Measurements from ENCODE around the gene KIF16B.

Gene KIF16B

DNA sequence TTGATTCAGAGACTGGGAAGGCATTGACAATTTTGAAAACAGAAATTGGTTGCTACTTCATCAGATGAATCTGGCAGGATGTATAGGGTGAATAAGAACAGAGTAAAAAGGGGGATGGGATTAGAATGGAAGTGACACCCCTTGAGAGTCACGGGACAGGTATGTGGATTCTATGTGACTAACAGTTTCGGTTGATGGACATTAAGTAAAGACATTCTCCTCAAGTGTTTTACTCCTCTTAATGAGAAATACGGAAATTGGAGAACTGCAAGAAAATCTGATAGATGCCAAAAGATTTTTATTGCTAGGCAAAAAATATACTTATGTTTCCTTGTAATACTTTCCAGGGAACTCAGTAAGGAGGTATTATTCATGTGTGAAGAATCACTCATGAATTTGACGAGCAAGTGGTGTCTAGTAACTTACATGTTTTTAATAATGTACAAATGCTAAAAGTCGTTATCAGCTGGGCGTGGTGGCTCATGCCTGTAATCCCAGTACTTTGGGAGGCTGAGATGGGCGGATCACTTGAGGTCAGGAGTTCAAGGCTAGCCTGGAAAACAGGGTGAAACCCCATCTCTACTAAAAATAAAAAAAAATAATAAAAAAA, 135.8 kb downstream of the KIF16B start:
- DNase-seq (ENCODE audit: low read depth in 2 of 2) = no peak

DNA sequence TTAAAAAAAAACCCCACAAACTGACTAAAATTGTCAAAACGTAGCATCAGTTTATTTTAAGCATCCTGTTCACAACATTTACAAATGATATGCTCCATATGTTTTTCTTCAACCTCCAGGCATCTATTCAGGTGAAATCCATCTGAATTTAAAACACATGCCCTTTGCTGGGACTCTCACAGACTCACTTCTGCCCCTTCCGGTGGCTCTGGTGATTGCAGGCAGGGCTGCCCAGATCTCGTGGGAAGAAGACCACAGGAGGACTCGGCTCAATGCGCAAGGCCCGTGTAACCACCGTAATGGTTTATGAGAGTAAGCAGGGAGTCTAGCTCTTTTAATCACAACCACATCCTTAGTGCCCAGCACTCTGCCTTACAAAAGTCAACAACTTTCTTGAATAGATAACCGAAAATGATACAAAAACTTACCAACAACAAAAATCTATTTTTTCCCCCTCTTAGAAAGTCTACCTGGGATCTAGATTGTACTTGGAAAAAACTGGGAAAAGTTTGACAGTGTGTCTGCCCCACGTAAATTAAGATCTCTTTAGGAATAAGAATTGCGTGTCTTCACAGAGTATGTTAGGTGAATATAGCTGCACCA, 139.1 kb downstream of the KIF16B start:
- no peak for DNase-seq (ENCODE audit: low read depth in 2 of 2)

DNA sequence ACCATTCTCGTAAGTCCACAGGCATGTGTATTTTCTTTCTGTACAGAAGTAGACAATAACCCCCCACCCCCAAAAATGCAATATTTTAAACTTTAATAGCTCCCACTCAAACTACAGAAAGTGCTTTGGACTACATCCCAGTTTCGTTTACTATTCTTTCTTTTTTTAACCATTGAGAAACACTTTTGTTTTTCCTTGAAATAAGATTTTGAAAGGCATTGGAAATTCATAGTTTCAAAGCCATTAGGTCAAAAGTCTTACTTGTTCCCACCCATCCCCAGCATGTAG, 140.0 kb downstream of the KIF16B start:
- no peak for DNase-seq (ENCODE audit: low read depth in 2 of 2)

DNA sequence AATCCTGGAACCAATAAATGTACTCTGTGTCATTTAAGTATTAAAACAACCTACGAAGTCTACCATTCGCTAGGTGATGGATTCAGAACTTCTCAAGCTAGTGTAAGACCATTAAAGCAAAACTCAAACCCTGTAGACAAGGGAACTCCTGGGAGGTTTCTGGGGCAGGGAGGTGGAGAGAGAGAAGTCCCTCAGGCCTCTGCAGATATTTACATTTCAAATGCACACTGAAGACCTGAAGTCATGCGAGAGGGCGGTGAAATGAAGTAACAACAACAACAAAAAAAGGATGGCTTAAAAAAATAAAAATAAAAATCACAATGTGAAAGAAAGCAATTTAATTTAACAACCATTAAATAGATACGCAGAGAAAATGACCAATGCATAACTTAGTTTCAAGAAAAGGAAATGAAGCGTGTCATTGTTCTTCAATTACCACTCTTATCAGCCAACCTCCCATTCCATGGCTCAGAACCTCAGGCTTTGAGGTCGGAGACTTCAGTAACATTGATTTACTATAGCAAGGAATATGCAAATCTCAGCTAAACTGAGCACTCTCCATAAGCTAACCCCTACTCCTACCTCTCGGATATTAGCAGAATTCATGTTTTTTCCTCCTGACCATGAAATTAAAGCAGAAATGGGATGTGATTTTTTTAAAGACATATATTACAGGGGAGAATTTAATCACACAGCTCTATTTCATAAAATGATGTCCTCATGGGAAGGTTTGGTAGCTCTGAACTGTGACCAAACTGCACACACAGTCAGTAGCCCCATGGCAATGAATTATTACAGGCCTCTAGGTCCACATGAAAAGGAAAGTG, 140.6 kb downstream of the KIF16B start:
- DNase-seq (ENCODE audit: low read depth in 2 of 2) = no peak

DNA sequence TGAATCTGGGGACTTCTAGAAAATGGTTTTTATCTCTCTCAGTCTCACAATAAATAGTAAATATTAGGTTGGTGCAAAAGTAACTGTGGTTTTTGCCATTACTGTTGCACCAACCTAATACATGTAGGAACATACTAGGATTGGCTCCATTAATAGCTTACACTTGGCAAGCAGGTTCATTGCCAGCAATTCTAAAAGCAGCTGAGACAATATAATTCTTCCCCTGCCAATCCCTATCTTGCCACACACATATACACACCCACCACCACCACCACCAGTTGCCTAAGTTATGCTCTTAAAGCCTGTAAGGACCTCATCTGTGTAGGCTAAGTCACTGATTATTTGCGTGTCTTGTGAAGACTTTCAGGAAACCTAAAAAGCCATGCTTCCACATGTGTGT, 145.1 kb downstream of the KIF16B start:
- DNase-seq (ENCODE audit: low read depth in 2 of 2) = no peak

DNA sequence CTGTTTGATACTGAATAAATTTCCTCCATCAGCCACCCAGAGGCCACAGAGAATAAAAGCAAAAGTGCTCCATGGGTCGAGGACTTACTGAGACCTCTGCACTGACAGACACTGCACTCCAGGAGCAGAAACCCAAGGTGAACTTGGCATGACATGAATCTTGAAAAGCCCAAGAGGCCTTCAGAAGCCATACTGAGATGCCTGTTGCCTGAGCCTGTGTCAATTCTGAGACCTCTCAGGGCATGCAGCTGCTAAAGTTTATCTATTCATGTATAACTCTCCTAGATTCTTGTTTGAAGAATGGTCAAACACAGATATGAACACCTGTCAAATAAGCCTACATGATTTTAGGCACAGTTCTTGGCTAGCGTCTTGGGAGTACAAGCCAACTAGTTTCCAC, 145.7 kb downstream of the KIF16B start:
- DNase-seq (ENCODE audit: low read depth in 2 of 2) = no peak

DNA sequence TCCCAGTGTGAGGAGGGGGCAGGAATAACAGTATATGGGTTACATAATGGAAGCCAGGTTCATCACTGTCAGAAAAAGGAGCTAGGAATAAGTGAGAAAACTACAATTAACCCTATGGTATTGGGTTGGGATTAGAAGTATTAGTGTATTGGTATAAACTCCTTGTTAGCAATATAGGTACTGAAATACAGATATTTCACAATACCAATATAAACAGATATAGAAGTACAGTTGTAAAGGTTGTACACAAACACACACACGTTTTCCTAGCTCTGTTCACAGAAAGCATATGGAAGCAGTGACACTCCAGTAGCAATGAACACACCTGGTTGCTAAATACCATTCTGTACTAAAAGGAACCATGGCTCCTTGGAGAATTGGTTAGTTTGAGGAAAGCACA, 148.5 kb downstream of the KIF16B start:
- no peak for DNase-seq (ENCODE audit: low read depth in 2 of 2)

DNA sequence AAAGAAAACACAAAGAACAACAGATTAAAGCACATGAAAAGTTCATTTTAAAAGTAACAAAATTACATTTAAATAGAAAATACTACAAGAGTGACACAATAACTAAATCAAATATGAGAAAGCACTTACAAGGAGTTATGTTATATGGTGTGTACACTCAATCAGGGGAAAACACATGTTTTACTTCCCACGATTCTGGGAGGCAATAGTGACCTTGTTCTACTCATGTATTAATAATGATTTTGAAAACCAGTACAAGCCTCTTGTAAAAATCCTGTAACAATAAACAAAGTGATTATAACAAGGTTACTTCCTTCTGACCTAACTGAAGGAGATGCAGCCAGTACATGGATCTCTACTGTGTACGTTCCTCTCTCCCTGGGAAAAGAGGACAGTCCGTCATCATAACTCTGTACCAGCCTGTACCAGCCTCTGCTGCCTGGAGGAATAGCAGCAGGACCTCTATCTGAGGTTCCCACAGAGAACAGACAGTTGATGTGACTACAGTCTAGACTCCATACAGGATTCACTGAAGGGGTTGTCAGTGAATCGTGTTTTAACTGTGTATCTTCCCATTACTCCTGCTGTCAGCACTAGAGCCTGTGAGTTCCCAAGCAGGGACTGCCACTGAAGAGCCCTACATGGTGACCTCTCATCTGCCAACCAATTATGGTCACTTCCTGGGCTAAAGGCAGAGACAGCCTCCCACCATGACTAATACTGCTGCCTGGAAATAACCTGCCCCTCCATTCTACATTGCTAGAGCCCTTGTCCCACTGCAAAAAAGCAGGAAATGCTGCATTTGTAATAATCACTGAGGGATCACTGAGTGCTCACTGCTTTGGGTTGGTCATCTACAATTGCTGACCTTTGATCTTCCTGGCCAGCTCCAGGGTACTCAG, 149.7 kb downstream of the KIF16B start:
- no peak for DNase-seq (ENCODE audit: low read depth in 2 of 2)

DNA sequence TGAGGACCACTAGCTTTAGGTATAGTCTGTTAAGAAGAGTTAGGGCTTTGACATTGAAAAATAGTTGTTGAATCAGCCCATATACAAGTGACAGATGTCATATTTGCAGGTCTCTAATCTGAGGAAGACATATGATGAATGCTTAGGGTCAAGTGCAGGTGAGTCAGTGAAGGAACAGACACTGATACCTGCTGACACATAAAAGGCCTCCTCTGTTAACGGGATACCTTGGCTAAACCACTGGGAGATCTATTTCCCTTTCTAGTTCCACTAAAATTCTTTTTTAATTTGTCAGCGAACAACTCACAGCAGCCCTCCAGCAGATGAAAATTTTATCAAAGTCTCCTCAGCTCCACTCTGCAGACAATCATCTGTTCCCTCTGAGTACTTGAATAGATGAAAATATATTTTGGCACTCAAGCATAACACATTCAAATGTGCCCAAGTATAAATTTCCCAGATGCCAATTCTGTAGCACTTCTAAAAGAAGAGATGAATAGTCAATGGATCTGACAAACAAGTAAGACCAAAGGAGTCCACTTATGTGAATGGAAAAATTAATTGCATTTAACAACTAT, 154.0 kb downstream of the KIF16B start:
- DNase-seq (ENCODE audit: low read depth in 2 of 2) = no peak

DNA sequence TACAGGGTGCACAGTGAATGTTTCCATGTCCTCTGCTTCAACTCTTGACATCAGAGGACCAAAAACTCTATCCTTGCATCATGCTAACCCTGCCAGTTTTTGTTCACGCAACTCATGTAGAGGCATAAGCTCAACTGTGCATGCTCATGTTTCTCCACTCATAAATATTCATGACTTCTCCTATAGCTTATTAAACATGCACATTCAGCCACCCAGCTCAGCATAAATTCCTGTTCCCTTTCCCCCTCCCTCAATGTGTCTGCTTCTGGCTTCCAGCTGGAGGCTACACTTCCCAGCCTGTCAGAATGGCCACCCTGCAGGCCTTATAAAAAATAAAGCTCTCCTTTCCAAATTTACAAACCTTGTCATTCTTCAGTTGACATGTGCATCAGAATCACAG, 154.6 kb downstream of the KIF16B start:
- DNase-seq (ENCODE audit: low read depth in 2 of 2) = no peak

DNA sequence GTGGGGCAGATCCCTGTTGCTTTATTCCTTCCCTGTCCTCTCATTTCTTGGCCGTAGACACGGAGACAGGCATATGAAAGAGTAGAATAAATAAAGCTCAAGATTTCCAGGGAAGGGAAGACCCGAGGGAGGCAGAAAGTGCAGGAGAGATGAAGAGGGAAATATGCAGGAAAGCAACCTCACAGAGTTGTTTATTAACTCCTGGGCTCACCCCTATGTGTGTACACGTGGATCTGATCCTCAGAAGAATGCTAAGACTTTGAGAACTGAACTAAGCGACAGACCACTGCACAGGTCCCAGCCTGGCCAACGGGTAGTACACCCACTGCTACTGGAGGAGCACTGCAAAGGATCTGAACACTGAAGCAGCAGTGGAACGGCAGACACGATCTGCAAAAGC, 156.2 kb downstream of the KIF16B start:
- DNase-seq (ENCODE audit: low read depth in 2 of 2) = no peak

DNA sequence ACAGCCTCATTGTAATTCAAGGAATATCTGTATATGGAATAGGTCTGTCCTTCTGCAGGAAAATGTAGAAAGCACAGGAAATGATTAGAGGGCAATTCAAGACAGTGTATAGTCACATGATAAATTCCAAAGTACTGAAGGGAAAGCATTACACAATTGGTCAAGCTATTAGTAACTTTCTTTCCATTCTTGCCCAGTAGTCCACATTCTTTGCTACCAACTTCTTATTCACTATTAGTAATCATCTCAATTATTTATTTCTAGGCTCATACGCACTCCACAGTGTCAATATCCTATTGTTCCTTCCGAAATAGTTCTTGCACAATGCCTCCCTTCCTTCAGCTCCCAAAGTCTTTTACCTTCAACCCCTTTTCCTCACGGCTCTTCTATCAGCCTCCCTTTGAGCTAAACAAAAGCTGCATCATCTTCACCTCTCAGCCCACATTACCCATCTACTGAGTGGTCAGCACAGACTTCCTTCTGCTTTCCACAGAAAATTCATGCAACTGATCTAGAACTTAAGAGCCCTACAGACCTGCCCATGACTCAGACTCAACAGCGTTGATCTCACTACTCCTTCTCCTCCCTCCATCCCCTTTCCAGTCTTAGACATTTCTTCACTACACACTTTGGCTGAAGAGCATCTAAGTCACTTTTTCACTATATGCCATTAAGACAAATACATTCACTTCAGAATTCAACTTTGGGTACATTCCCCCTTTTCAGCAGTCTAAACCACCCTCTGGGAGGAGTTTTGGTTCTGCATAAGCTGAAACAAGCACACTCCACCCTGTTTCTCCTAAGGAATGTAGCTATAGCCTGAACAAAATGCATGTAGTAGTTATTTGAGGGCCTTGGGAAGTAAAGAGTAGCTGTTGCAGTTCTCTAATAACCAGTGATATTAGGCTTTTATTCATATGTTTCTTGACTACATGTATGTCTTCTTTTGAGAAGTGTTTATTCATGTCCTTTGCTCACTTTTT, 157.9 kb downstream of the KIF16B start:
- DNase-seq (ENCODE audit: low read depth in 2 of 2) = no peak

DNA sequence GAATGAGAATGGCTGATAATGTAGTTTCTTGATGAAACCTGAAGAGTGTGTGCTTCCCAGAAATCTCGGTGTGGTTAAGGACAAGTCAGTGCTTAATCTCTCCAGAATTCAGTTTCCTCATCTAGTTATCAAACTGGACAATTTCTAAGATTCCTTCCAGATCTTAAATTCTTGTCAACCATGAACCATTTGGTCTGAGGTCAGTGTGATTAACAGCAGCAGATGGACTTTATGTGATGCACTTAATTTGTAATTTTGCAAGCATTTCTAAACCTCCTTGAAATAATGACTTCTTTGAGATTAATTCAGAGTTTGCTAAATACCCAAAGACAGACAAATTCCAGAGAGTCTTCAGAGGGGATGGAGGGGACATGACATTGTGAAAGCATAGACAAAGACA, 160.3 kb downstream of the KIF16B start:
- DNase-seq (ENCODE audit: low read depth in 2 of 2) = no peak

DNA sequence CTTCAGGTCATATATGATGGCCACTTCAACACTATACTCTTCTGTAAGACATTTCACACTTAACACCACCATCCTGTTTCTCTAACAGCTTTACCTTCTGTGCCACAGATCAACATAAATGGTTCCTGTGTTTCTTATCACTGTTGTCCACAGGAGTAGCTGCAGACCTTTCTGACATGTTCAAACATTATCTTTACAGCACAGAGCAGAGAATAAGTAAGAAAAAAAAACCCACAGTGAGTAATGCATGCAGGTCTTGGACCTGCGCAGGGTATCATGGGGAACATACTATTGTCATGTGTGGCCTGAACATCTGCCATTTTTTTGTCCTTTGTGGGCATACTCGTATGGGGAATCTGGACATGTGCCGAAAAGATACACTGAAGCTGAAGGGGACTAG, 161.9 kb downstream of the KIF16B start:
- no peak for DNase-seq (ENCODE audit: low read depth in 2 of 2)

DNA sequence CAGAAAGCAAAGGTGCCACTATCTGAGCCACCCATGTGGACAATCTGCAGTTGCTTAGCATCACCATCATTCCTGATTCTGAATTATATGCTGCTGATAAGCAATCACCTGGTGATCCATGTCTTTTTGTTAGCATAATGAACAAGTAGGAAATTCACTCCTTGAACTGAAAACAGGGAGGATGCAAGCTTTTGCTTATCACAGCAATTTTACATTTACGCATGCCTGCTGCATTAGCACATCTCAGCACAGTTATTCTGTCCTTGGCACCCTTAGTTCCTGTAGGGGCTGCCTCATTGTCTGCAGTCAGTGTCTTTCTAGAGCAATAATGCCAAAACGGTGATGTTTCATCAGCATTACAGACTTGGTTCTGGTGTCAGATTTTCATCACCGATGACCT, 162.6 kb downstream of the KIF16B start:
- no peak for DNase-seq (ENCODE audit: low read depth in 2 of 2)

DNA sequence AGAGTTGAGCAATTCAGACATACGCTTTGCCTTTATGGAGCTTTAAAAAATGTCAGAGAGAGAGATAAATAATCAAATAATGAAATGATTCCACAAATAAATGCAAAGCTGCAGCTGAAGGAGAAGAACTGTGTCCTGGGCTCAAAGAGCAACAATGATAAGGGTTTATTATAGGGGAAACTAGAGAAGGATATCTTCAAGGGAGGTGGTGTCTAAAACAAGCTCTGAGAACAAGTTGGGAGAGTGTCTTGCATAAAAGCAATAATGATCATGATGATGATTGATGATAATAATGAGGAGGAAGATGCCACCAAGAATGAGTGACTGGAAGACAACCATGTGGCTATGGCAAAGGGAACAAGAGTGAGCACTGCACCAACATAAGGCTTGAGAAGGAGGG, 164.3 kb downstream of the KIF16B start:
- DNase-seq (ENCODE audit: low read depth in 2 of 2) = no peak

DNA sequence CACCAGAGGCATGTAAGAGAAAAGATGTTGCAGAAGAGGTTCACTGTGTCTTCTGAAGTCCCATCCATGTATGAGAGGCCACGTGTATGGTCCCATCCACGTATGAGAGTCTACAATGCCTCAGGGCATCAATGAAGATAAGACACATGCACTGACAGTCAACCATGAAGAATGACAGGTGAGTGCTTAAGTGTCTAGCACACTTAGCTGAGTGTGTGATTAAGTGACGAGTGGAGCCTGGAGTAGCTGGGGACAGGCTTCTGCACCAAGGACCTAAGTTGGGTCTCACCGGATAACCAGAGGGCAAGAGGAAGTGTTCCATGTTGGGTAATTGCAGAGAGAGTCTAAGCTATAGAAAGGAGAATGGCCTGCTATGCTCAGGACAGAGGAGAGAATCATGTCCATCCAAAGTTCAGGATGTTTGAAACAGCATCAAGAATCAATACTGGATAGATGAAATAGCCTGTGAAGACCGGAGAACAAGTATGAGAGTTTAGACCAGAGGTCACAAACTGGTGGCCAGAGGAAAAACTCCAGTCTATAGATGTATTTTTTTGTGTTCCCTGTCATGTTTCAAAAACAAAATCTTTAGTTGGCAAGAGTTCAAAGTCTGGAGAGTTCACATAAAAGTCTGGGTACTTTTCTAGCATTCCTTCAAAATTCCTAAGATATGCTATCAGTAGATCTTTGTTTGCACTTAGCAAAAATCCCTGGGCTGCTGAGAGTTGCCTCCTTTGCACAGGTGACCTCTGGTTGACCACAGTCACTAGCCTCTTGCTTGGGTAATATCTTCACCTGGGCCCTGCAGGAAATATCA, 165.8 kb downstream of the KIF16B start:
- DNase-seq (ENCODE audit: low read depth in 2 of 2) = no peak

DNA sequence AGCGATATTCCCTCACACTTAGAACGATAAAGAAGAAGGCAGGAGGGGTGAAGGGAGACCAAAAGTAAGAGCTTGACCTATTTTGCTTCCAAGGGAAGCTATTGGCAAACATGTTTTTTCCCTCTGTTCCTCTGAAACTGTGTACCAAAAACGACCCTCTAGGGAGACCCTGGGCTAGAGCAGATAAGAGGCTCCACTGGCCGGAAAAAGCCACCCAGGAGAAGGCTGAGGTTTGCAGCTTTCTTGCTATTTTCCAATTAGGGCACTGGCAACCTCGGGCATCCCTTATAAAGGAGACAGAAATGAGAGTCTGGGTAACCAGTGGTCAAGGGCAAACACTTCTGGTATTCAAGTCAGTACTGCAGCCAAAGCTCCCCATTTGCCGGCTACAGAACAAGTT, 168.0 kb downstream of the KIF16B start:
- DNase-seq (ENCODE audit: low read depth in 2 of 2) = no peak

DNA sequence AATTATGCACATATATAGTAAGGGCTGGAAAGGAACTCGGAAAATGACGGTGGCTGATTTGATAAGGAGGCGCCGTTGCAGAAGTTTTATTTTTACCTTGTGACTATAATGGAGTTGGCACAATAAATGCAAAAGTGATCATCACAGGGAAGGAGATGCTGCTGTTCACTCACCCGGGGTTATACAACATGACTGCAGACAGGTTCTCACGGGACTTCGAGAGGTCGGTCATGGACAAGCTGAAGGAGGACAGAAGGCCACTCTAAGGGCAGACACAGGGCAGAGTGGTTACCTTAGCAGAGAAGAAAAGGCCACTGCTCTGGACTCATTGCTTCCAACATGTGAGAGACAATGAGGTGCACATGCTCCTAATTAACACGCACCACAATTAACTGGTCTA, 168.6 kb downstream of the KIF16B start:
- no peak for DNase-seq (ENCODE audit: low read depth in 2 of 2)

DNA sequence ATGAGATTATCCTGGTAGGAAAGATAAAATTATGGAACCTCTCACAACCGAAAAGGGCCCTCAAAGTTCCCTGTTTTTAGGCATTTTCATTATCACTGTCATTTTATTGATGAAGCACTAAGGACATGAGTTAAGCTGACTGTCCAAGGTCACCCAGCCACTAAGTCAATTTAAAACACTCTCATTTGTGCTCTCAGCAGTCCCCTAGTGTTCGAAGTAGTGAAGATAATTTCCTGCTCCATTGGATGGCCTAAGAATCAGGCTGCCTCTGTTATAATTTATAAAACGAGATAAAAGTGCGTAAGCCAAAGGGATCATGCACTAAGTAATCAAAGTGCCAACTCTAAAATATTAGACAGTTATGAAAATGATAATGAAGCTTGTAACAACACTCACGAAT, 169.1 kb downstream of the KIF16B start:
- no peak for DNase-seq (ENCODE audit: low read depth in 2 of 2)
